VCaP (cell line): ENCODE data around the gene ATP1A3.

Source experiments
- H3K27ac ChIP-seq: fragments of 450-650 bp; 2 replicates; pipeline ENCODE4 v1.5.1; 2017
- TF ChIP-seq, protein P1 (sequence below): fragments of 450-650 bp; conservative IDR thresholded peaks from 2 replicates; pipeline ENCODE4 v1.5.1; 2017; ENCODE audit warnings: mild to moderate bottlenecking, moderate library complexity

The ATP1A3 gene

DNA sequence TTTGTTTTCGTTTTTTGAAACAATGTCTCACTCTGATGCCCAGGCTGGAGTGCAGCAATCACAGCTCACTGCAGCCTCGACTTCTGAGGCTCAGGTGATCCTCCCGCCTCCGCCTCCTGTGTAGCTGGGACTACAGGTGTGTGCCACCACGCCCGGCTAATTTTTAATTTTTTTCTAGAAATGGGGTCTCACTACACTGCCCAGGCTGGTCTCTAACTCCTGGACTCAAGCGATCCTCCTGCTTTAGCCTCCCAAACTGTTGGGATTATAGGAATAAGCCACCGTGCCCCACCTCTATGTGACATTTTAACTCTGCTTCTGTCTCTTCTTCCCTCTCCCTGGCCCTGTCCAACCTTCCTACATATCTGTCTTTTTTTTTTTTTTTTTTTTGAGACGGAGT lies 5.1 kb downstream of the ATP1A3 start:
- H3K27ac ChIP-seq = no peak overlapping the region
- TF ChIP-seq, protein P1, sequence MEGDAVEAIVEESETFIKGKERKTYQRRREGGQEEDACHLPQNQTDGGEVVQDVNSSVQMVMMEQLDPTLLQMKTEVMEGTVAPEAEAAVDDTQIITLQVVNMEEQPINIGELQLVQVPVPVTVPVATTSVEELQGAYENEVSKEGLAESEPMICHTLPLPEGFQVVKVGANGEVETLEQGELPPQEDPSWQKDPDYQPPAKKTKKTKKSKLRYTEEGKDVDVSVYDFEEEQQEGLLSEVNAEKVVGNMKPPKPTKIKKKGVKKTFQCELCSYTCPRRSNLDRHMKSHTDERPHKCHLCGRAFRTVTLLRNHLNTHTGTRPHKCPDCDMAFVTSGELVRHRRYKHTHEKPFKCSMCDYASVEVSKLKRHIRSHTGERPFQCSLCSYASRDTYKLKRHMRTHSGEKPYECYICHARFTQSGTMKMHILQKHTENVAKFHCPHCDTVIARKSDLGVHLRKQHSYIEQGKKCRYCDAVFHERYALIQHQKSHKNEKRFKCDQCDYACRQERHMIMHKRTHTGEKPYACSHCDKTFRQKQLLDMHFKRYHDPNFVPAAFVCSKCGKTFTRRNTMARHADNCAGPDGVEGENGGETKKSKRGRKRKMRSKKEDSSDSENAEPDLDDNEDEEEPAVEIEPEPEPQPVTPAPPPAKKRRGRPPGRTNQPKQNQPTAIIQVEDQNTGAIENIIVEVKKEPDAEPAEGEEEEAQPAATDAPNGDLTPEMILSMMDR = no peak

- TF ChIP-seq, protein P1 = no peak
- H3K27ac ChIP-seq = no peak overlapping the region
Observed at GRCh38 chr19:41987141-41987860, 6.7 kb downstream of the ATP1A3 start.

DNA sequence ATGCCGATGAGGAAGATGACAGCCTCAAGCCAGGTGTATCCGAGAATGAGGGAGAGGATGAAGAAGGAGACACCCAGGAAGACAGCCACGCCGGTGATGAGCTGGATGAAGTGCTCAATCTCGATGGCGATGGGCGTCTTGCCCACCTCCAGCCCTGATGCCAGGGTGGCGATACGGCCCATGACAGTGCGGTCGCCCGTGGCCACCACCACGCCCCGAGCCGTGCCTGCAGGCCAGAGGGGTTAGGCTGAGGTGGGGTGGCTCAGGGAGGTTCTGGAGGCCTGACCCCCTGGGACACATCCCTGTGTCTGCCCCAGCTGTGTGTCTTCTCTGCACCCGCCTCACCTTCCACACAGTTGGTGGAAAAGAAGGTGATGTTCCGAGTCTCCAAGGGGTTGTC lies 9.1 kb downstream of the ATP1A3 start:
- no peak overlapping the region for H3K27ac ChIP-seq

DNA sequence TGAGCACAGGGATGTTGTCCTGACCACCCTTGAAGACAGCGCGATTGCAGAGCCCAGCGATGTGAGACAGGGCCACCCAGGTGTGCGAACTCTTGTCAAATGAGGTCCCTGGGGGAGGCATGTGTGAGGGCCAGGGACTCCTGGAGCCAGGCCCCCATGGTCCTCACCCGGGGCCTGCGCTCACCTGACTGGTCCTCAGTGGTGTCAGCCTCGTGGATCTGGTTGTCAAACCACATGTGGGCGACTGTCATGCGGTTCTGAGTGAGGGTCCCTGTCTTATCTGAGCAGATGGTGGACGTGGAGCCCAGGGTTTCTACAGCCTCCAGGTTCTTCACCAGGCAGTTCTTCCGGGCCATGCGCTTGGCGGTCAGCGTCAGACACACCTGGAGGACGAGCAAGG lies 12.3 kb downstream of the ATP1A3 start:
- H3K27ac ChIP-seq = no peak overlapping the region
- TF ChIP-seq, protein P1 = no peak

More for the DNA sequence above, 9.1 kb downstream of the ATP1A3 start:
- TF ChIP-seq, protein P1 = no peak

DNA sequence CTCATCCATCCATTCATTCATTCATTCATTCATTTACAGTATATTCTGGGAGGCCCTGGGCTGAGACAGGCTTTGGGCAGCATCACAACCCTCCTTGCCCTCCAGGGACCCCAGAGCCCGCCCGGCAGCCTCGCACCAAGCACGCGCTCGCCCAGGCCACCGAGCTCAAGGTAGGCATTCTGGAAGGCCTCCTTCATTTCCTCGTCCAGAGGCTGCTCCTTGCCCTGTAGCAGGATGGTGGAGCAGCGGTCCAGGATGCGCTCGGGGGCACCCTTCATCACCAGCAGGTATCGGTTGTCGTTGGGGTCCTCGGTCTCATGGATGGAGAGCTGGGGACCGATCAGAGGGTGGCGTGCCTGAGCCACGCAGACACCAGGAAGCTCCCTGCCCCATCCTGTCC lies 15.6 kb downstream of the ATP1A3 start:
- H3K27ac ChIP-seq = no peak overlapping the region
- TF ChIP-seq, protein P1 = no peak

DNA sequence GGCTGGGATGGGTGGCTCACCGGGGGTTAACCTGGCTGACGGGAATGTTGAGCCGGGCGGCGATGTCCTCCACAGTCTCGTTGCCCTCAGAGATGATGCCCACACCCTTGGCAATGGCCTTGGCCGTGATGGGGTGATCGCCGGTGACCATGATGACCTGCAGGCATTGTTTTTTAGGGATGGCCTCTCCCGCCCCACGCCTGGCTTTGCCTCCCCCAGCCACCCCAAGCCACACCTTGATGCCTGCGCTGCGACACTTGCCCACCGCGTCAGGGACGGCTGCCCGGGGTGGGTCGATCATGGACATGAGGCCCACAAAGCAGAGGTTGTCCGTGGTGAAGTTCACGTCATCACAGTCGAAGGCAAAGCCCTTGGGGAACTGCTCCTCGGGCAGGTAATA lies 16.1 kb downstream of the ATP1A3 start:
- no peak overlapping the region for H3K27ac ChIP-seq

DNA sequence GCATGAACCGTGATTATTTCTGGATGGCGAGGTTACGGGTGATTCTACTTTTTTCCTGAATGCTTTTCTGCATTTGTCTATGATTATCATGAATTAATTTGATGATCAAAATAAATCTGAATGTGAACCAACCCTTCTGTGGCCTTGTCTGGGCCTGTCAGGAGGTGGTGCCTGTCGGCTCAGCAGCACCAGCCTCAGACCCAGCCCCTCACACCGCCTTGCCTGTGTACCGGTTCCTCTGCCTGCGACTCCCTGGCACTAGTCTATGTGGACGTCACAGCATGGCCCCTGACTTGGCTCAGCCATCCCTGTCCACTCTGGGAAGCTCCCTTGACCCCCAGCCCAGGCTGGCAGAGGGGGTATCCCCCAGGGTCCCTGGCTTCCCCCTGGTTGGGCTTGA lies 19.4 kb downstream of the ATP1A3 start:
- H3K27ac ChIP-seq = no peak overlapping the region
- TF ChIP-seq, protein P1 = no peak

More for the DNA sequence above, 16.1 kb downstream of the ATP1A3 start:
- TF ChIP-seq, protein P1 = no peak
